BLaER1 treated with 17β-estradiol and CSF1 and Interleukin-3, amounts not matched to agents 10 nM and 100 nM (cell line): ENCODE results near the gene EPN3.
A peak's percentile ranks its signal among the peaks of the same experiment; 100 is the strongest.

Experiments used
- H3K27ac ChIP-seq, 11 experiments: shearing (Covaris generic); formaldehyde crosslinking; 2 replicates each; pipeline ENCODE4 v1.8.1; 2022
- H3K27me3 ChIP-seq, 11 experiments: shearing (Covaris generic); formaldehyde crosslinking; 2 replicates each; pipeline ENCODE4 v1.8.1; 2022
- H3K36me3 ChIP-seq, 11 experiments: shearing (Covaris generic); formaldehyde crosslinking; 2 replicates each; pipeline ENCODE4 v1.8.1; 2022
- H3K4me1 ChIP-seq, 10 experiments: shearing (Covaris generic); formaldehyde crosslinking; 2 replicates each; pipeline ENCODE4 v1.8.1; 2022
- H3K4me2 ChIP-seq, 11 experiments: shearing (Covaris generic); formaldehyde crosslinking; 2 replicates each; pipeline ENCODE4 v1.8.1; 2022
- H3K4me3 ChIP-seq, 10 experiments: shearing (Covaris generic); formaldehyde crosslinking; 2 replicates each; pipeline ENCODE4 v1.8.1; 2022
- H3K9ac ChIP-seq, 11 experiments: shearing (Covaris generic); formaldehyde crosslinking; 2 replicates each; pipeline ENCODE4 v1.8.1; 2022
- H3K9me3 ChIP-seq, 11 experiments: shearing (Covaris generic); formaldehyde crosslinking; replicated peaks in 1 of 11; 2 replicates each; pipeline ENCODE4 v1.8.1; 2022
- H4K20me1 ChIP-seq, 11 experiments: shearing (Covaris generic); formaldehyde crosslinking; 2 replicates each; pipeline ENCODE4 v1.8.1; 2022
- Cebpa-rat ChIP-seq, 11 experiments: shearing (Covaris generic); IDR thresholded peaks; 2 replicates each; pipeline ENCODE4 v1.8.1; 2022

The EPN3 gene

GRCh38 chr17:50535407-50535806 lies 2.9 kb downstream of the EPN3 start:
- H3K4me3 ChIP-seq, result no peak overlapping the region
- H3K9me3 ChIP-seq, result no peaks in the 10 kb centered on the region
- no peaks in the 10 kb centered on the region for H3K36me3 ChIP-seq
- no peak for TF ChIP-seq Cebpa-rat (IDR thresholded peaks at IDR 0.05)
- H4K20me1 ChIP-seq, result peaks cover 0 to 36% (median 0%) of the 10 kb centered on the region in 11 experiments; a peak in 6 of 22 replicates
- peaks cover 46 to 57% (median 52%) of the 10 kb centered on the region in 11 experiments for H3K27me3 ChIP-seq
- H3K4me2 ChIP-seq, result no peak overlapping the region
- peaks cover 11 to 46% (median 31%) of the 10 kb centered on the region in 10 experiments; a peak in 19 of 20 replicates for H3K4me1 ChIP-seq
- no peak overlapping the region for H3K9ac ChIP-seq
- H3K27ac ChIP-seq, result no peak overlapping the region

GRCh38 chr17:50536683-50537646 lies 4.4 kb downstream of the EPN3 start:
- Histone ChIP-seq H3K27me3 (peaks cover 30 to 42% (median 37%) of the 10 kb centered on the region in 11 experiments), H3K4me3 (no peak overlapping the region), H3K4me2 (no peak overlapping the region), H3K9me3 (no peaks in the 10 kb centered on the region), H4K20me1 (peaks cover 0 to 34% (median 0%) of the 10 kb centered on the region in 11 experiments; a peak in 6 of 22 replicates), H3K36me3 (no peaks in the 10 kb centered on the region), H3K4me1 (peaks cover 18 to 53% (median 40%) of the 10 kb centered on the region in 10 experiments), H3K27ac (no peak overlapping the region), H3K9ac (no peak overlapping the region)
- no peak for TF ChIP-seq Cebpa-rat (IDR thresholded peaks at IDR 0.05)

GRCh38 chr17:50537721-50538548 lies 5.4 kb downstream of the EPN3 start:
- no peaks in the 10 kb centered on the region for H3K36me3 ChIP-seq
- H4K20me1 ChIP-seq, result peaks cover 0 to 24% (median 0%) of the 10 kb centered on the region in 11 experiments; a peak in 6 of 22 replicates
- TF ChIP-seq Cebpa-rat (IDR thresholded peaks at IDR 0.05), result no peak
- H3K27ac ChIP-seq, result no peak overlapping the region
- no peak overlapping the region for H3K4me3 ChIP-seq
- H3K27me3 ChIP-seq, result peaks cover 20 to 32% (median 27%) of the 10 kb centered on the region in 11 experiments
- peak overlapping the region in 2 of 11 experiments; percentile 6 to 7; a peak in 3 of 22 replicates for H3K9ac ChIP-seq
- H3K4me1 ChIP-seq, result peaks cover 26 to 52% (median 45%) of the 10 kb centered on the region in 10 experiments
- H3K9me3 ChIP-seq, result no peaks in the 10 kb centered on the region
- peak overlapping the region; percentile 20 to 90 (median 75); a peak in 21 of 22 replicates for H3K4me2 ChIP-seq

GRCh38 chr17:50538549-50539410 lies 6.2 kb downstream of the EPN3 start:
- Histone ChIP-seq H3K4me3 (no peak overlapping the region), H3K9me3 (no peaks in the 10 kb centered on the region), H3K36me3 (no peaks in the 10 kb centered on the region), H3K27me3 (peaks cover 12 to 23% (median 19%) of the 10 kb centered on the region in 11 experiments), H4K20me1 (peaks cover 0 to 16% (median 0%) of the 10 kb centered on the region in 11 experiments; a peak in 6 of 22 replicates), H3K9ac (peak overlapping the region in 3 of 11 experiments; percentile 6 to 34 (median 7); a peak in 4 of 22 replicates), H3K4me2 (peak overlapping the region; percentile 20 to 90 (median 75); a peak in 21 of 22 replicates), H3K4me1 (peaks cover 29 to 49% (median 45%) of the 10 kb centered on the region in 10 experiments), H3K27ac (no peak overlapping the region)
- no peak for TF ChIP-seq Cebpa-rat (IDR thresholded peaks at IDR 0.05)

- H3K27ac ChIP-seq, result no peak overlapping the region
- H4K20me1 ChIP-seq, result peaks cover 0 to 5% (median 0%) of the 10 kb centered on the region in 11 experiments; a peak in 2 of 22 replicates
- no peak overlapping the region for H3K4me3 ChIP-seq
- H3K27me3 ChIP-seq, result peaks cover under 1 to 12% (median 7%) of the 10 kb centered on the region in 11 experiments; a peak in 20 of 22 replicates
- no peaks in the 10 kb centered on the region for H3K9me3 ChIP-seq
- peaks cover 35 to 53% (median 45%) of the 10 kb centered on the region in 10 experiments for H3K4me1 ChIP-seq
- no peaks in the 10 kb centered on the region for H3K36me3 ChIP-seq
- H3K9ac ChIP-seq, result no peak overlapping the region
- peak overlapping the region in 5 of 11 experiments; percentile 70 to 90 (median 82); a peak in 7 of 22 replicates for H3K4me2 ChIP-seq
- no peak for TF ChIP-seq Cebpa-rat (IDR thresholded peaks at IDR 0.05)
These were observed 7.4 kb downstream of the EPN3 start for GRCh38 chr17:50539762-50540559.

GRCh38 chr17:50540560-50541401 lies 8.2 kb downstream of the EPN3 start:
- peaks cover 0 to 3% (median 0%) of the 10 kb centered on the region in 11 experiments; a peak in 2 of 22 replicates for H3K27me3 ChIP-seq
- no peak for TF ChIP-seq Cebpa-rat (IDR thresholded peaks at IDR 0.05)
- H3K27ac ChIP-seq, result no peak overlapping the region; a peak in 2 of 22 replicates
- no peaks in the 10 kb centered on the region for H3K9me3 ChIP-seq
- H3K4me1 ChIP-seq, result peaks cover 35 to 55% (median 45%) of the 10 kb centered on the region in 10 experiments
- no peaks in the 10 kb centered on the region for H3K36me3 ChIP-seq
- H3K4me3 ChIP-seq, result peak overlapping the region in 8 of 10 experiments; percentile 52 to 72 (median 64); a peak in 12 of 20 replicates
- peak overlapping the region in 6 of 11 experiments; percentile 56 to 80 (median 74); a peak in 9 of 22 replicates for H3K9ac ChIP-seq
- H3K4me2 ChIP-seq, result peak overlapping the region; percentile 89 to 98 (median 96)
- H4K20me1 ChIP-seq, result peaks cover 0 to 5% (median 0%) of the 10 kb centered on the region in 11 experiments; a peak in 1 of 22 replicates

GRCh38 chr17:50541402-50541715 lies 8.8 kb downstream of the EPN3 start:
- TF ChIP-seq Cebpa-rat (IDR thresholded peaks at IDR 0.05), result no peak
- peak overlapping the region; percentile 52 to 72 (median 64) for H3K4me3 ChIP-seq
- H3K27me3 ChIP-seq, result no peaks in the 10 kb centered on the region; a peak in 1 of 22 replicates
- peak overlapping the region in 10 of 11 experiments; percentile 36 to 68 (median 54); a peak in 16 of 22 replicates for H3K27ac ChIP-seq
- H3K36me3 ChIP-seq, result no peaks in the 10 kb centered on the region
- H3K9ac ChIP-seq, result peak overlapping the region; percentile 56 to 80 (median 73)
- H3K9me3 ChIP-seq, result no peaks in the 10 kb centered on the region
- peak overlapping the region; percentile 89 to 98 (median 96) for H3K4me2 ChIP-seq
- H4K20me1 ChIP-seq, result peaks cover 0 to 4% (median 0%) of the 10 kb centered on the region in 11 experiments; a peak in 1 of 22 replicates
- peaks cover 35 to 56% (median 45%) of the 10 kb centered on the region in 10 experiments for H3K4me1 ChIP-seq
